ENCODE data around the gene FNIP1.
"Not testable (repeated sequence)": the region's sequence is repeated elsewhere in the genome, so short reads cannot be mapped to it uniquely, and the experiment has no call there.

Gene FNIP1

DNA sequence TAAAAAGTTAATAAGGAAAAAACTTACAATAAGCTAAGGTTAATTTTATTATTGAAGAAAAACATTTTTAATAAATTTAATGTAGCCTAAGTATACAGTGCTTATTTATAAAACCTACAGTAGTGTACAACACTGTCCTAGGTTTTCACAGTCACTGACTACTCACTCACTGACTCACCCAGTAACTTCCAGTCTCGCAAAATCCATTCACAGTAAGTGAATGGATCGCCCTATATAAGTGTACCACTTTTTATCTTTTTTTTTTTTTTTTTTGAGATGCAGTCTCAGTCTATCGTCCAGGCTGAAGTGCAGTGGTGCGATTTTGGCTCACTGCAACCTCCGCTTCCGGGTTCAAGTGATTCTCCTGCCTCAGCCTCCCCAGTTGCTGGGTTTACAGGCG is 47.7 kb downstream of the FNIP1 start:
- DNase-seq = no peak

GRCh38 chr5:131747180-131748105 is 49.4 kb downstream of the FNIP1 start:
- no peak for DNase-seq

GRCh38 chr5:131746423-131746822 is 50.4 kb downstream of the FNIP1 start:
- DNase-seq = no peak

- DNase-seq = no peak
Measured at GRCh38 chr5:131745703-131746102, 51.1 kb downstream of the FNIP1 start.

GRCh38 chr5:131745155-131745554 is 51.7 kb downstream of the FNIP1 start:
- DNase-seq = no peak

DNA sequence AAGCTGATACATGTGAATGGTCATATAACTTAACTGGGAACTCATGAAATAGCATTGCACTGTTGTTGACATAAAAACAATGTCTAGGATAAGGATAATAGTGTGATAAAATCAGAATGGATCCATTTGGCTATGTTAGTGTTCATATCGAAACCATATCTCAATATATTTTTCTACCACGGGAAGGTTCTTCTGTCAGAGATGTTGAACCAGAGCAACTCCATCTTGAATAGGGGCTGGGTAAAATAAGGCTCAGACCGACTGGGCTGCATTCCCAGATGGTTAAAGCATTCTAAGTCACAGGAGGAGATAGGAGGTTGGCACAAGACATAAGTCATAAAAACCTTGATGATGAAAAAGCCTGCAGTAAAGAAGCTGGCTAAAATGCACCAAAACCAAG is 56.3 kb downstream of the FNIP1 start:
- no peak for DNase-seq

GRCh38 chr5:131735393-131735792 is 61.4 kb downstream of the FNIP1 start:
- DNase-seq = no peak

DNA sequence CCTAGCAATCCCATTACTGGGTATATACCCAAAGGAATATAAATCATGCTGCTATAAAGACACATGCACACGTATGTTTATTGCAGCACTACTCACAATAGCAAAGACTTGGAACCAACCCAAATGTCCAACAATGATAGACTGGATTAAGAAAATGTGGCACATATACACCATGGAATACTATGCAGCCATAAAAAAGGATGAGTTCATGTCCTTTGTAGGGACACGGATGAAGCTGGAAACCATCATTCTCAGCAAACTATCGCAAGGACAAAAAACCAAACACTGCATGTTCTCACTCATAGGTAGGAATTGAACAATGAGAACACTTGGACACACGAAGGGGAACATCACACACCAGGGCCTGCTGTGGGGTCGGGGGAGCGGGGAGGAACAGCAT is 61.9 kb downstream of the FNIP1 start:
- not testable (repeated sequence) for DNase-seq

GRCh38 chr5:131729292-131729691 is 67.5 kb downstream of the FNIP1 start:
- DNase-seq = not testable (repeated sequence)

GRCh38 chr5:131724089-131724488 is 72.7 kb downstream of the FNIP1 start:
- not testable (repeated sequence) for DNase-seq

- DNase-seq = no peak
Measured at GRCh38 chr5:131720714-131721113, 76.1 kb downstream of the FNIP1 start.

DNA sequence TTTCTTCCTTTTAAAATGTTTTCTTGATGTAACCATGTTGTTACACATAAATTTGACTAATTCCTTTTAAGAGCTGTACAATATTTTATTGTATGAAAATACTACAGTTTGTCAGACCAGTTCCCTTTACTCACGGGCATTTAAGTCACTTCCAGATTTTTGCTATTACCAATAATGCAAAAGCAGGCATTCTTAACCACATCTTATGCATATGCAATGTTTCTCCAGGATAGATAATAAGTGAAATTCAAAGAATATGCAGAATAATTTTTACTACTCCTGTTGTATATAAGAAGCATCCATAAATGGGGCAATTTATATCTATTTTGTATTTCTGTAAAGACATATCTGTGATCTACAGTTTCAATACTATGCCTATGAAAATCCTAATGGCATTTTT is 77.3 kb downstream of the FNIP1 start:
- DNase-seq = no peak

DNA sequence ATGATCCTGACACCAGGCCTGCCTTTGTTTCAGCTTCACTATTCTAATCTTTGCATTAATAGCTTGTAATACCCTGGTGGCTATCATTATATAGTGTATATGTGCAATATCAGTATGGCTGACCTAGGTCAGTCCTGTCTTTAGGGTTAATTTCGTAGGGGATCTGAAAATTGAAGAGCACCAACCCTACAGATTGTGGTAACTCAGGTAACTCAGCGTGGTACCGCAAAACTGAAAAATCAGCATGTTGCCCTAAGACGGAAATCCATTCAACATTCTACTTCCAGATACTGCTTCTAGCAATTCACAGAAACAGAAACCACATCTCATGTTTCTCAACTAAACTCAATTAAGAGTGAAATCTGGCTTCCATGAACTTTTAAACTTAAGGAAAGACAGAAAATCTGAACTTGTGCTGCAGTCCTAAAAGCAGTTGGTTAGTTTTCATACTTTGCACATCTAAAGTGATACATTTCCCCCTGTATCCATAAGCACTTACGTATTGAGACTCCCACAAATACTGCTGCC is 78.3 kb downstream of the FNIP1 start:
- DNase-seq = no peak

- DNase-seq = not testable (repeated sequence)
Measured at GRCh38 chr5:131717164-131717563, 79.7 kb downstream of the FNIP1 start.

DNA sequence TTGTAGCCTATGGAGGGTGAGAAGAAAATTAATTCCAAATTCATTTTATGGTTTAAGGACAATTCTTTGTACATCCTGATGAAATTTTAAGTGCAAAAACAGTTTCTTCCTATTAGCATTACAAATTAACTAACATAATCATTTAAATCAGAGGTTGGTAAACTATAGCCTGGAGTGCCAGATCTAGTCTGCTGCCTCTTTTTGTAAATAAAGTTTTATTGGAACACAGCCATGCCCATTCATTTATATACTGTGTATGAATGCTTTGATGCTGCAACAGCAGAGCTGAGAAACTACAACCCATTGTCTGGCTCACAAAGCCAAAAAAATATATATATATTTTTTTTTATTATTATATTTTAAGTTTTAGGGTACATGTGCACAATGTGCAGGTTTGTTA is 80.2 kb downstream of the FNIP1 start:
- no peak for DNase-seq

- no peak for DNase-seq
Measured at GRCh38 chr5:131710391-131710790, 86.4 kb downstream of the FNIP1 start.

GRCh38 chr5:131709043-131709442 is 87.8 kb downstream of the FNIP1 start:
- no peak for DNase-seq

DNA sequence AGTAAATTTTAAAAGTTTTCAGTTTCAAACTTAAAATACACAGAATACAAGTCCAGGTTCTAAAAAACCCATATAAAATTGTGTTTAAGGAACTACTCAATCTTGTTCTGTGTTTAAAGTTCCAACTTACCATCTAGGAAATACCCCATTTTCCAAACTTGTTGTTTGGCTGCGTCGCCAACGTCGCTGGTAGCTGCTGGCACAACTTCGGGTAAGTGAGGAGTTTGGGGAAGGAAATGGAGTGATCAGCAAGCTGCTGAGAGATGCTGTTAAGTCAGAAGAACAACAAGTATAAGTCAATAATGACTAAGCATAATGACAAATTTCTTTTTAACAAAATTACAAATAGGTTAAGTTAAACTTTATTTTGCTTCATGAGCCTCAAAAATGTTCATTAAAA is 90.5 kb downstream of the FNIP1 start:
- DNase-seq = no peak

DNA sequence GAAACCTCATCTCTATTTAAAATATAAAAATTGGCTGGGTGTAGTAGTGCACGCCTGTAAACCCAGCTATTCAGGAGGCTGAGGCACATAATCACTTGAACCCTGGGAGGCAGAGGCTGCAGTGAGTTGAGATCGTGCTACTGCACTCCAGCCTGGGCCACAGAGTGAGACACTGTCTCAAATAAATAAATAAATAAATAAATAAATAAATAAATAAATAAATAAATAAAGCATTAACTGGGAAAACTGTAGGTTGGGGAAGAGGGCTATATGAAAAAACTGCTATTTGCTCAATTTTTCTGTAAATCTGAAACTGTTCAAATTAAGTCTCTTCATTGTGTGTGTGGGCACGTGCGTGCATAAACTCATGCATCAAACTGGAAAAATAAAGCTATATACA is 101.9 kb downstream of the FNIP1 start:
- DNase-seq = no peak

DNA sequence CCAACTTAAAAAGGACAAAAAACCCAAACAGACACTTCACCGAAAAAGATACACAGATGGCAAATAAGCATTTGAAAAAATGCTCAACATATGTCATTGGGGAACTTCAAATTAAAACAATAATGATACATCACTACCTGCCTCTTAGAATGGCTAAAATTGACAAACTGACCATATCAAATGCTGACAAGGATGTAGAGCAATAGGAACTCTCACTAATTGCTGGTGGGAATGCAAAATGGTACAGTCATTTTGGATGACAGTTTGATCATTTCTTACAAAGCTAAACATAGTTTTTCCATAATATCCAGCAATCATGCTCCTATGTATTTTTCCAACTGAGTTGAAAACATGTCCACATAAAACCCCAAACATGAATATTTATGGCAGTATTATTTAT is 102.9 kb downstream of the FNIP1 start:
- no peak for DNase-seq

GRCh38 chr5:131685516-131686171 is 111.2 kb downstream of the FNIP1 start:
- no peak for DNase-seq

GRCh38 chr5:131684595-131684994 is 112.2 kb downstream of the FNIP1 start:
- DNase-seq = no peak

DNA sequence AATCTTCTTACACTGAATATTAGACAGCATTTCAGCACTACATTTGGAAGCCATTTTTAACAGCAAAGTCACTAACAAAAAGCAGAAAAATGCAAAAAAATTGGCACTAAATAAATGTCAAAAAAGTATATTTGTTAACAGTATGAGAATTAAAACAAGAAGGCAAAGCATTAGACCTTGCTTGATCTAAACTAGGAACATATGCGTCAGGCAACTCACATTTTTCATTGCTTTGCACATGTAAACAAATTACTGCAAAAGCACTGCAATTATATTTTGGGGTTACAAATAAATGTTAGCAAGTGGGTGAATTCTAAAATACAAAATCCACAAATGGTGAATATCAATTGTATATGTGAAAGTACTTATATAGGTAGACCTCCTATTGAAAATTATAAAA is 112.8 kb downstream of the FNIP1 start:
- DNase-seq = no peak

- no peak for DNase-seq
Measured at GRCh38 chr5:131682826-131683225, 114.0 kb downstream of the FNIP1 start.
